ENCODE data around the gene ATP1B1.

GRCh38 chr1:169141356-169141755 is 34.9 kb downstream of the ATP1B1 start:
- TF ChIP-seq CTCF (IDR thresholded peaks at IDR 0.05) (no peak), POLR2A (IDR thresholded peaks at IDR 0.05) (no peak)
